ENCODE results near the gene PRICKLE2.
"Not testable (repeated sequence)": the region's sequence is repeated elsewhere in the genome, so short reads cannot be mapped to it uniquely, and the experiment has no call there.

PRICKLE2 gene

GRCh38 chr3:64093825-64094712 is 131.2 kb downstream of the PRICKLE2 start:
- no peak for DNase-seq

GRCh38 chr3:64093211-64093610 is 132.1 kb downstream of the PRICKLE2 start:
- DNase-seq, result no peak

GRCh38 chr3:64091501-64091900 is 133.8 kb downstream of the PRICKLE2 start:
- DNase-seq, result no peak

GRCh38 chr3:64089386-64089785 is 135.9 kb downstream of the PRICKLE2 start:
- not testable (repeated sequence) for DNase-seq

GRCh38 chr3:64088408-64089205 is 136.7 kb downstream of the PRICKLE2 start:
- DNase-seq, result no peak

- no peak for DNase-seq
These were observed 138.6 kb downstream of the PRICKLE2 start for GRCh38 chr3:64086479-64087252.

GRCh38 chr3:64084640-64085039 is 140.6 kb downstream of the PRICKLE2 start:
- DNase-seq, result no peak

GRCh38 chr3:64083575-64083974 is 141.7 kb downstream of the PRICKLE2 start:
- no peak for DNase-seq

- no peak for DNase-seq
These were observed 142.2 kb downstream of the PRICKLE2 start for GRCh38 chr3:64082961-64083541.

- DNase-seq, result no peak
These were observed 142.9 kb downstream of the PRICKLE2 start for GRCh38 chr3:64082411-64082810.

- no peak for DNase-seq
These were observed 144.0 kb downstream of the PRICKLE2 start for GRCh38 chr3:64081235-64081630.

GRCh38 chr3:64080616-64081234 is 144.5 kb downstream of the PRICKLE2 start:
- no peak for DNase-seq

GRCh38 chr3:64079369-64080150 is 145.7 kb downstream of the PRICKLE2 start:
- DNase-seq, result no peak

GRCh38 chr3:64078966-64079365 is 146.3 kb downstream of the PRICKLE2 start:
- DNase-seq, result no peak

- DNase-seq, result no peak
These were observed 150.2 kb downstream of the PRICKLE2 start for GRCh38 chr3:64074895-64075679.

GRCh38 chr3:64074060-64074459 is 151.2 kb downstream of the PRICKLE2 start:
- no peak for DNase-seq

- no peak for DNase-seq
These were observed 152.0 kb downstream of the PRICKLE2 start for GRCh38 chr3:64073158-64073761.

GRCh38 chr3:64072126-64072525 is 153.1 kb downstream of the PRICKLE2 start:
- no peak for DNase-seq

- DNase-seq, result no peak
These were observed 154.6 kb downstream of the PRICKLE2 start for GRCh38 chr3:64070704-64071103.

All from stimulated activated CD4-positive, alpha-beta T cell treated with anti-CD3 and anti-CD28 coated beads, Interleukin-12 subunit alpha, Interleukin-12 subunit beta, amount 100 ng/mL, for 4 hours (primary cell).